ENCODE results near the gene FURIN. TPM values are rescaled to one million over a fixed set of nuclear protein-coding genes. Genes with fewer than 3 reads are reported as not detected.
A peak's percentile ranks its signal among the peaks of the same experiment; 100 is the strongest.

Gene FURIN
- polyA plus RNA-seq, 4 donors = 22.8 to 112 (median 38.5) TPM

- H3K27ac ChIP-seq (ENCODE audit: low read depth in 1 of 3, low read length in 2 of 3) = no peak overlapping the region
- H3K4me1 ChIP-seq (ENCODE audit: control insufficient read depth in 3 of 3, insufficient read depth in 2 of 3, low read depth in 1 of 3, low read length in 2 of 3) = no peaks in the 10 kb centered on the region
- no peaks in the 10 kb centered on the region for H3K27me3 ChIP-seq (ENCODE audit: control insufficient read depth in 3 of 3, insufficient read depth in 3 of 3, low read length in 3 of 3)
- peaks cover 0 to 11% (median 0%) of the 10 kb centered on the region in 3 donors for H3K36me3 ChIP-seq (ENCODE audit: control insufficient read depth in 3 of 3, insufficient read depth in 2 of 3, low read depth in 1 of 3, low read length in 3 of 3)
- no peak for DNase-seq
- H3K9me3 ChIP-seq (ENCODE audit: control insufficient read depth in 2 of 2, insufficient read depth in 1 of 2, low read depth in 1 of 2, low read length in 1 of 2) = no peaks in the 10 kb centered on the region
- H3K4me3 ChIP-seq (ENCODE audit: low read depth in 1 of 3, low read length in 3 of 3) = no peak overlapping the region
- FAIRE-seq = no peak
- WGBS, 3 donors = 69 to 83% (median 76%) methylated on average over 6 of the region's 6 CpGs
These were observed 17.3 kb upstream of the FURIN start for GRCh38 chr15:90851114-90851513.

- FAIRE-seq (no peak), DNase-seq (no peak)
- peaks cover 0 to 5% (median 0%) of the 10 kb centered on the region in 3 donors for H3K4me1 ChIP-seq (ENCODE audit: control insufficient read depth in 3 of 3, insufficient read depth in 2 of 3, low read depth in 1 of 3, low read length in 2 of 3)
- H3K36me3 ChIP-seq (ENCODE audit: control insufficient read depth in 3 of 3, insufficient read depth in 2 of 3, low read depth in 1 of 3, low read length in 3 of 3) = peaks cover 0 to 8% (median 0%) of the 10 kb centered on the region in 3 donors
- 80 to 83% (median 83%) methylated on average over 5 of the region's 5 CpGs for WGBS, 3 donors
- H3K9me3 ChIP-seq (ENCODE audit: control insufficient read depth in 2 of 2, insufficient read depth in 1 of 2, low read depth in 1 of 2, low read length in 1 of 2) = no peaks in the 10 kb centered on the region
- H3K27ac ChIP-seq (ENCODE audit: low read depth in 1 of 3, low read length in 2 of 3) = peak overlapping the region in 1 of 3 donors; percentile 53
- no peak overlapping the region for H3K4me3 ChIP-seq (ENCODE audit: low read depth in 1 of 3, low read length in 3 of 3)
- H3K27me3 ChIP-seq (ENCODE audit: control insufficient read depth in 3 of 3, insufficient read depth in 3 of 3, low read length in 3 of 3) = no peaks in the 10 kb centered on the region
These were observed 16.4 kb upstream of the FURIN start for GRCh38 chr15:90851940-90852339.

GRCh38 chr15:90855139-90855538, 13.2 kb upstream of the FURIN start:
- Histone ChIP-seq H3K4me1 (ENCODE audit: control insufficient read depth in 3 of 3, insufficient read depth in 2 of 3, low read depth in 1 of 3, low read length in 2 of 3) (peaks cover 0 to 5% (median 0%) of the 10 kb centered on the region in 3 donors), H3K4me3 (ENCODE audit: low read depth in 1 of 3, low read length in 3 of 3) (no peak overlapping the region), H3K27me3 (ENCODE audit: control insufficient read depth in 3 of 3, insufficient read depth in 3 of 3, low read length in 3 of 3) (no peaks in the 10 kb centered on the region), H3K9me3 (ENCODE audit: control insufficient read depth in 2 of 2, insufficient read depth in 1 of 2, low read depth in 1 of 2, low read length in 1 of 2) (no peaks in the 10 kb centered on the region), H3K27ac (ENCODE audit: low read depth in 1 of 3, low read length in 2 of 3) (no peak overlapping the region), H3K36me3 (ENCODE audit: control insufficient read depth in 3 of 3, insufficient read depth in 2 of 3, low read depth in 1 of 3, low read length in 3 of 3) (peaks cover 0 to 5% (median 0%) of the 10 kb centered on the region in 3 donors)
- WGBS, 3 donors = 53 to 81% (median 68%) methylated on average over 9 of the region's 9 CpGs
- no peak for FAIRE-seq
- peak in 1 of 2 donors; percentile 65 for DNase-seq

- Histone ChIP-seq H3K27ac (ENCODE audit: low read depth in 1 of 3, low read length in 2 of 3) (peak overlapping the region in 2 of 3 donors; percentile 17 to 57), H3K36me3 (ENCODE audit: control insufficient read depth in 3 of 3, insufficient read depth in 2 of 3, low read depth in 1 of 3, low read length in 3 of 3) (peaks cover 0 to 3% (median 0%) of the 10 kb centered on the region in 3 donors), H3K9me3 (ENCODE audit: control insufficient read depth in 2 of 2, insufficient read depth in 1 of 2, low read depth in 1 of 2, low read length in 1 of 2) (no peaks in the 10 kb centered on the region), H3K4me3 (ENCODE audit: low read depth in 1 of 3, low read length in 3 of 3) (no peak overlapping the region), H3K4me1 (ENCODE audit: control insufficient read depth in 3 of 3, insufficient read depth in 2 of 3, low read depth in 1 of 3, low read length in 2 of 3) (peaks cover 0 to 5% (median 0%) of the 10 kb centered on the region in 3 donors), H3K27me3 (ENCODE audit: control insufficient read depth in 3 of 3, insufficient read depth in 3 of 3, low read length in 3 of 3) (no peaks in the 10 kb centered on the region)
- FAIRE-seq = no peak
- 65 to 85% (median 80%) methylated on average over 8 of the region's 8 CpGs for WGBS, 3 donors
- DNase-seq = no peak
These were observed 11.1 kb upstream of the FURIN start for GRCh38 chr15:90857337-90857736.

- Histone ChIP-seq H3K27me3 (ENCODE audit: control insufficient read depth in 3 of 3, insufficient read depth in 3 of 3, low read length in 3 of 3) (no peaks in the 10 kb centered on the region), H3K4me1 (ENCODE audit: control insufficient read depth in 3 of 3, insufficient read depth in 2 of 3, low read depth in 1 of 3, low read length in 2 of 3) (peaks cover 0 to 5% (median 0%) of the 10 kb centered on the region in 3 donors), H3K4me3 (ENCODE audit: low read depth in 1 of 3, low read length in 3 of 3) (no peak overlapping the region), H3K9me3 (ENCODE audit: control insufficient read depth in 2 of 2, insufficient read depth in 1 of 2, low read depth in 1 of 2, low read length in 1 of 2) (no peaks in the 10 kb centered on the region), H3K36me3 (ENCODE audit: control insufficient read depth in 3 of 3, insufficient read depth in 2 of 3, low read depth in 1 of 3, low read length in 3 of 3) (no peaks in the 10 kb centered on the region), H3K27ac (ENCODE audit: low read depth in 1 of 3, low read length in 2 of 3) (peak overlapping the region in 1 of 3 donors; percentile 57)
- WGBS, 3 donors = 84 to 89% (median 88%) methylated on average over 8 of the region's 8 CpGs
- FAIRE-seq = no peak
- DNase-seq = no peak
These were observed 10.4 kb upstream of the FURIN start for GRCh38 chr15:90857883-90858443.

- FAIRE-seq (no peak), DNase-seq (no peak)
- peaks cover 0 to 5% (median 0%) of the 10 kb centered on the region in 3 donors for H3K4me1 ChIP-seq (ENCODE audit: control insufficient read depth in 3 of 3, insufficient read depth in 2 of 3, low read depth in 1 of 3, low read length in 2 of 3)
- no peak overlapping the region for H3K27ac ChIP-seq (ENCODE audit: low read depth in 1 of 3, low read length in 2 of 3)
- no peaks in the 10 kb centered on the region for H3K27me3 ChIP-seq (ENCODE audit: control insufficient read depth in 3 of 3, insufficient read depth in 3 of 3, low read length in 3 of 3)
- no peaks in the 10 kb centered on the region for H3K36me3 ChIP-seq (ENCODE audit: control insufficient read depth in 3 of 3, insufficient read depth in 2 of 3, low read depth in 1 of 3, low read length in 3 of 3)
- no peak overlapping the region for H3K4me3 ChIP-seq (ENCODE audit: low read depth in 1 of 3, low read length in 3 of 3)
- WGBS, 3 donors = 50 to 59% (median 51%) methylated on average over 10 of the region's 10 CpGs
- H3K9me3 ChIP-seq (ENCODE audit: control insufficient read depth in 2 of 2, insufficient read depth in 1 of 2, low read depth in 1 of 2, low read length in 1 of 2) = no peaks in the 10 kb centered on the region
These were observed 8.9 kb upstream of the FURIN start for GRCh38 chr15:90859234-90860131.

- Histone ChIP-seq H3K27me3 (ENCODE audit: control insufficient read depth in 3 of 3, insufficient read depth in 3 of 3, low read length in 3 of 3) (no peaks in the 10 kb centered on the region), H3K36me3 (ENCODE audit: control insufficient read depth in 3 of 3, insufficient read depth in 2 of 3, low read depth in 1 of 3, low read length in 3 of 3) (no peaks in the 10 kb centered on the region), H3K4me3 (ENCODE audit: low read depth in 1 of 3, low read length in 3 of 3) (no peak overlapping the region), H3K4me1 (ENCODE audit: control insufficient read depth in 3 of 3, insufficient read depth in 2 of 3, low read depth in 1 of 3, low read length in 2 of 3) (peaks cover 0 to 5% (median 0%) of the 10 kb centered on the region in 3 donors), H3K27ac (ENCODE audit: low read depth in 1 of 3, low read length in 2 of 3) (no peak overlapping the region), H3K9me3 (ENCODE audit: control insufficient read depth in 2 of 2, insufficient read depth in 1 of 2, low read depth in 1 of 2, low read length in 1 of 2) (no peaks in the 10 kb centered on the region)
- DNase-seq = no peak
- 83 to 88% (median 84%) methylated on average over 7 of the region's 7 CpGs for WGBS, 3 donors
- no peak for FAIRE-seq
These were observed 7.9 kb upstream of the FURIN start for GRCh38 chr15:90860450-90860849.

- FAIRE-seq (no peak), DNase-seq (no peak)
- no peaks in the 10 kb centered on the region for H3K27me3 ChIP-seq (ENCODE audit: control insufficient read depth in 3 of 3, insufficient read depth in 3 of 3, low read length in 3 of 3)
- no peaks in the 10 kb centered on the region for H3K36me3 ChIP-seq (ENCODE audit: control insufficient read depth in 3 of 3, insufficient read depth in 2 of 3, low read depth in 1 of 3, low read length in 3 of 3)
- peaks cover 0 to 5% (median 0%) of the 10 kb centered on the region in 3 donors for H3K4me1 ChIP-seq (ENCODE audit: control insufficient read depth in 3 of 3, insufficient read depth in 2 of 3, low read depth in 1 of 3, low read length in 2 of 3)
- H3K4me3 ChIP-seq (ENCODE audit: low read depth in 1 of 3, low read length in 3 of 3) = no peak overlapping the region
- H3K27ac ChIP-seq (ENCODE audit: low read depth in 1 of 3, low read length in 2 of 3) = no peak overlapping the region
- H3K9me3 ChIP-seq (ENCODE audit: control insufficient read depth in 2 of 2, insufficient read depth in 1 of 2, low read depth in 1 of 2, low read length in 1 of 2) = no peaks in the 10 kb centered on the region
- 87 to 89% (median 88%) methylated on average over 14 of the region's 14 CpGs for WGBS, 3 donors
These were observed 7.3 kb upstream of the FURIN start for GRCh38 chr15:90860942-90861675.
